Measurements from ENCODE around the gene ARPP21.

ARPP21 gene

GRCh38 chr3:35760146-35760545 lies 120.8 kb downstream of the ARPP21 start:
- no peak overlapping the region for H3K4me3 ChIP-seq (ENCODE audit: low read depth, low read length)
- TF ChIP-seq, protein P1, sequence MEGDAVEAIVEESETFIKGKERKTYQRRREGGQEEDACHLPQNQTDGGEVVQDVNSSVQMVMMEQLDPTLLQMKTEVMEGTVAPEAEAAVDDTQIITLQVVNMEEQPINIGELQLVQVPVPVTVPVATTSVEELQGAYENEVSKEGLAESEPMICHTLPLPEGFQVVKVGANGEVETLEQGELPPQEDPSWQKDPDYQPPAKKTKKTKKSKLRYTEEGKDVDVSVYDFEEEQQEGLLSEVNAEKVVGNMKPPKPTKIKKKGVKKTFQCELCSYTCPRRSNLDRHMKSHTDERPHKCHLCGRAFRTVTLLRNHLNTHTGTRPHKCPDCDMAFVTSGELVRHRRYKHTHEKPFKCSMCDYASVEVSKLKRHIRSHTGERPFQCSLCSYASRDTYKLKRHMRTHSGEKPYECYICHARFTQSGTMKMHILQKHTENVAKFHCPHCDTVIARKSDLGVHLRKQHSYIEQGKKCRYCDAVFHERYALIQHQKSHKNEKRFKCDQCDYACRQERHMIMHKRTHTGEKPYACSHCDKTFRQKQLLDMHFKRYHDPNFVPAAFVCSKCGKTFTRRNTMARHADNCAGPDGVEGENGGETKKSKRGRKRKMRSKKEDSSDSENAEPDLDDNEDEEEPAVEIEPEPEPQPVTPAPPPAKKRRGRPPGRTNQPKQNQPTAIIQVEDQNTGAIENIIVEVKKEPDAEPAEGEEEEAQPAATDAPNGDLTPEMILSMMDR (conservative IDR thresholded peaks at IDR 0.05; ENCODE audit: low read depth, low read length): no peak
- DNase-seq (ENCODE audit: low read depth): no peak

DNA sequence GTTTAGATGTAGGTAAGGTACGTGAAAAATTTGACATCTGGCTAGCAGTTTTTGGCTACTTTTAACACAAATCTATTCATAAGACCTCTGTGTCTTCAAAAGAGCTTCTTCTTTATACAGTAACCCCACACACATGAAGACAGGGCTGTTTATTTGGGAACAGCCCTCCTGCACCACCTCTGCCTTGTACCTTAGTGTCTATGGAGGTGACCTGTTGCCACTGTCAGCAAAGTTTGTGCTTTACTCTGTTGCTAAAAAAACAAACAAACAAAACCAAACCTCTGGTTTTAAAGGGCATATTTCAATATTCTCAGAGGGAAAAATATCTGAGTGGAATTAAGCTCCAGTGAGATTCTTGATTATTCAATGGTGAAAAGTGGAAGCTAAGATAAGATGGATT lies 122.0 kb downstream of the ARPP21 start:
- TF ChIP-seq, protein P1 (conservative IDR thresholded peaks at IDR 0.05; ENCODE audit: low read depth, low read length): no peak
- DNase-seq (ENCODE audit: low read depth): no peak
- no peak overlapping the region for H3K4me3 ChIP-seq (ENCODE audit: low read depth, low read length)

DNA sequence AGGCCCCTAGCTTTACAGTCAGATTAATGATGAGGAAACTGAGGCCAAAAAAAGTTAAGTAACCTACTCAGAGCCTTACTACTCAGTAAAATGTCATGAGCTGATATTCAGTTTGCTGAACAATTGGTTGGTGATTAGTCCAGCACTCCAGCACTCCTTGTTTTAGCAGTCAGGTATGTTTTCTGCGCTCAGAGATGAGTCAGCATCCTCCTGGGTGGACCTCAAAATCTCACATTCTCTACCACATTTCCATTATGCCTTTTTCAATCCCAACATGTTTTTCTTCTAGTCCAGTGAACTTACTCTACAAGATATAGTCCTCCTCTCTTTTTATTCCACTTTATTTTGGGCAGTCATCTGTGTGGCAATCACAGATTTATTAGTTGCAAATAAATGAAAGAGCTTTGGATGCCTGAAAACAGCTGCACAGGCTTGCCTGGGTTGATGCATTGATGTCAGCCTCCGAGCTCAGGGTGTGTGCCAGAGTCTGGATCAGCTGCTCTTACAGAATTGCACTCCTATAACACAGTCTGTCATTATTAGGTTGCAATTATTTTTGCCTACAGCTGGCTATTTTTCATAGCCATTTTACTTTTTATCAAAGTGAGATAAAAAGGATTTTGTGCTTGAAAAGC lies 133.2 kb downstream of the ARPP21 start:
- no peak overlapping the region for H3K4me3 ChIP-seq (ENCODE audit: low read depth, low read length)
- TF ChIP-seq, protein P1 (conservative IDR thresholded peaks at IDR 0.05; ENCODE audit: low read depth, low read length): no peak
- no peak for DNase-seq (ENCODE audit: low read depth)

DNA sequence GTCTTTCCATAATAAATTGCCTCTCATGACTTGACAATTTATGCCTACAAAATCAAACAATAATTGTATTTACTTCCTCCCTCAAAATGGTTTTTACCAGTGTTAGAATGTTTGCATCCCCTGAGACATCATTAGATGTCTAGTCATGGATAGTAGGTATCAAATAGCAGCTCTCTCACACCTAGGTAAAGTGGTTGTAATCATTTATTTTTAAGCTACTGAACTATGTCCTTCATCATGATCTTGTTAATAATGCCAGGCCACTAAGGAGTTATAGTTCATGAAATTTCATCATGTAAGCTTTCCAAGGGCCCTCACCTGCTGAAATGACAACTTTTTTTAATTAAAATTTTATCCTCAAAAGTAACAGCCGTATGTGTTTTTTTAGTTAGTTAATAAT lies 134.1 kb downstream of the ARPP21 start:
- TF ChIP-seq, protein P1 (conservative IDR thresholded peaks at IDR 0.05; ENCODE audit: low read depth, low read length): no peak

GRCh38 chr3:35776346-35776745 lies 137.0 kb downstream of the ARPP21 start:
- TF ChIP-seq, protein P1 (conservative IDR thresholded peaks at IDR 0.05; ENCODE audit: low read depth, low read length): no peak
- no peak overlapping the region for H3K4me3 ChIP-seq (ENCODE audit: low read depth, low read length)
- DNase-seq (ENCODE audit: low read depth): no peak

More for the DNA sequence above, 134.1 kb downstream of the ARPP21 start:
- H3K4me3 ChIP-seq (ENCODE audit: low read depth, low read length): no peak overlapping the region
- no peak for DNase-seq (ENCODE audit: low read depth)

DNA sequence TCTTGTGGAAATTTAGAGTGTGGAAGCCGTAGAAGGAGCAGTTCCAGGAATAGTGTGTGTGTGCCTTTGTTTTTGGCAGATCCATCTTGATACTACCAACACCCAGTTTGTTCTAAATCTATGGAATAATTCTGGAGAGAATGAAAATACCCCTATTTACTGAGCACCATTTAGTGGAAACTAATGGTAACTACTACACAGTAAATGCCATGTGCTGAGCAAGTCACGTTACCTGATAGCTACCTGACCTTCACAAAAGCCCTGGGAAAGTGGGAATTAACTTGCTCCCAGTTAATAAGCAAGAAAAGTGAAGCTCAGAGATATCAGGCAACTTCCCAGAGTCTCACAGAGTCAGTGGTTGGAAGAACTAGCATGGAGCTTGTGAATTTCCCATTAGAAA lies 137.7 kb downstream of the ARPP21 start:
- H3K4me3 ChIP-seq (ENCODE audit: low read depth, low read length): no peak overlapping the region
- TF ChIP-seq, protein P1 (conservative IDR thresholded peaks at IDR 0.05; ENCODE audit: low read depth, low read length): no peak
- no peak for DNase-seq (ENCODE audit: low read depth)

All from choroid plexus epithelial cell (primary cell).